ENCODE data around the gene ATP1A2. TPM values are rescaled to one million over a fixed set of nuclear protein-coding genes. Genes with fewer than 3 reads are reported as not detected.

Gene ATP1A2
- total RNA-seq, 1 donor = not detected

DNA sequence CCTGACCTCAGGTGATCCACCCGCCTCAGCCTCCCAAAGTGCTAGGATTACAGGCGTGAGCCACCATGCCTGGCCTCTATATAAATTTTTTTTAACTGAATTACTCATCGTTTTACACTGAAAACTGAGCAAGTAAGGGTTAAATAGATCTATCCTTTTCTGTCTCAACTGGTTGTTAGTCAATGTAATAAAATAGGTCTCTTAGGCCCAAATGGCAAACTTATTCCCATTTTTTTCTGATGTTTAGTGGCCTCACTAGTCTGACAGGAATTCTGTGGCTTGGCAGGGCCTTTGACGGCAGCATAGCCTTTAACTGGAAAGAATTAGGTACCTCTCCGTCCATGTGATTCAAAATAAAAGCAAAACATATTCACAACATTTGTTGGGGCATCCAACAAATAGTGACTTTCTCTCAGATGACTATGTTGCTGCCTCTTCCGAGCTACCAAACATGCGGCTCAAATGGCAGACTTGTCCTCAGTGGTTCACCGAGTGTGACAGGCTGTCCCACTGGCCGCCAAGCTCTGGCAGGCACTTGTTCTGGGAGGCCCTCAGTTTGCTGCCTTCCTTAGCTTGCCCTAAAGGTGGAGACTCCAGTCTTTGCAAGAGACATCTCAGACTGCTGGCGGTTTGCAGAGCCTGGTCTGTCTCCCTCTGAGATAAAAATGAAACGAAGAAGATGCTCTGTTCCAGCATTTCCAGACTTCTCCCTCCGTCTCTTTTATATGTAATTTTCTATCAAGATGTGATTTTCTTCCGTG, 53.2 kb downstream of the ATP1A2 start:
- DNase-seq (ENCODE audit: low read depth in 2 of 3, low spot score in 2 of 3) = no peak

DNA sequence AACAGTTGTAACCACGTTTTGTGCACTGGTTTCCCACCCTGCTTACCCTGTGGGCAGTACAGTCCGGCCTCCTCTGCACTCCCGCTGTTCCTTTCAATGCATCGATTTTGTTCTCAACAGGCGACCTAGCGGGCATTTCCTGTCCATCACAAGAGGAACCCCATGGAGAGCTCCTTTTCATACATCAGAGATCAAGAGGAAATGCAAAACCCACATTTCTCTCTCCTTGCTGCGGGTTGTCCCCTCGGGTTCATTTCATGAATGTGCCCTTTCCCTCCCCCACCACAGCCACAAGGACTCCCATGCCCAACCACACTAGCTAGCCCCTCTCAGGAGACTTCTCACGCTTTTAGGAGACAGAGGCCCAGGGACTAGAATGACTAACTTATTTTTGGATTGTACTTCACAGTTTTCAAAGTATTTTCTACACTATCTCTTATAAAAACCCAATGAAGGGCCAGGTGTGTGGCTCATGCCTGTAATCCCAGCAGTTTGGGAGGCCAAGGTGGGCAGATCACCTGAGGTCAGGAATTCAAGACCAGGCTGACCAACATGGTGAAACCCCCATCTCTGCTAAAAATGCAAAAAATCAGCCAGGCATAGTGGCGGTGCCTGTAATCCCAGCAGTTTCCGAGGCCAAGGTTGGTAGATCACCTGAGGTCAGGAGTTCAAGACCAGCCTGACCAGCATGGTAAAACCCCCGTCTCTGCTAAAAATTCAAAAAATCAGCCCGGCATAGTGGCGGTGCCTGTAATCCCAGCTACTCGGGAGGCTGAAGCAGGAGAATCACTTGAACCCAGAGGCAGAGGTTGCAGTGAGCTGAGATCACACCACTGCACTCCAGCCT, 54.2 kb downstream of the ATP1A2 start:
- DNase-seq (ENCODE audit: low read depth in 2 of 3, low spot score in 2 of 3) = peak in 1 of 3 donors; percentile 66

- no peak for DNase-seq (ENCODE audit: low read depth in 2 of 3, low spot score in 2 of 3)
These were observed 55.8 kb downstream of the ATP1A2 start for GRCh38 chr1:160171354-160171753.

DNA sequence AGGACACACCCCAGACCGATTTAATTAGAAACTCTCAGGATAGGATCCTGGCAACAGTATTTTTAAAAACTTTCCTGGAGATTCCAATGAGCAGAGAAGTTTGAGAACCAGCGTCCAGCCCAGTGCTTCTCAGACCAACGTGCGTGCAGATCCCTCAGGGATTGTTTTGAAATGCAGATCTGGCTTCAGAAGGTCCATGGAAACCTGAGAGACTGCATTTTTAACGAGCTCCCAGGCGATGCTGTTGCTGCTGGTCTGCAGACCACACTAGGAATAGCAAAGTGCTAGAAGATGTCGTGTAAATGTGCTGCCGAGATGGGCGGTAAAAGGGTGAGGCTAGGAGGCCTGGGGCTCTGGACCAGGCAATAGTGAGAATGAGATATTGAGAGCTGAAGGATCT, 56.4 kb downstream of the ATP1A2 start:
- DNase-seq (ENCODE audit: low read depth in 2 of 3, low spot score in 2 of 3) = no peak

DNA sequence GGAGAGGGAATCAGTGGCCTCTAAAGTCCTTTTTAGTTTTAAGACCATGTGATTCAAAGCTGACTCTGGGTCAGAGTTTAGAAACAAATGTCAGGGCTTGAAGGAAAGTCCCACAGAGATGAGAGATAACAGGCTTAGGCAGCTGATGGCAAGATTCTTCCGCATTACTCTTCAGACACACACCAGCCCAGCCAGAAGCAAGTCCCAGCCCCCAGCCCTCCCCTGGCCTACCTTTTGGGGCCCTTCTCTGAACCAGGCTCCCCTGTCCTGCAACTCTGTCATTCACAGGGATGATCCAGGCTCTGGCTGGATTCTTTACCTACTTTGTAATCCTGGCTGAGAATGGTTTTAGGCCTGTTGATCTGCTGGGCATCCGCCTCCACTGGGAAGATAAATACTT, 61.7 kb downstream of the ATP1A2 start:
- DNase-seq (ENCODE audit: low read depth in 2 of 3, low spot score in 2 of 3) = no peak

GRCh38 chr1:160177667-160178066, 62.1 kb downstream of the ATP1A2 start:
- DNase-seq (ENCODE audit: low read depth in 2 of 3, low spot score in 2 of 3) = no peak

GRCh38 chr1:160178731-160179130, 63.2 kb downstream of the ATP1A2 start:
- DNase-seq (ENCODE audit: low read depth in 2 of 3, low spot score in 2 of 3) = no peak

- DNase-seq (ENCODE audit: low read depth in 2 of 3, low spot score in 2 of 3) = no peak
These were observed 63.8 kb downstream of the ATP1A2 start for GRCh38 chr1:160179336-160179735.

GRCh38 chr1:160186246-160186645, 70.7 kb downstream of the ATP1A2 start:
- DNase-seq (ENCODE audit: low read depth in 2 of 3, low spot score in 2 of 3) = no peak

GRCh38 chr1:160186729-160187128, 71.2 kb downstream of the ATP1A2 start:
- DNase-seq (ENCODE audit: low read depth in 2 of 3, low spot score in 2 of 3) = no peak

DNA sequence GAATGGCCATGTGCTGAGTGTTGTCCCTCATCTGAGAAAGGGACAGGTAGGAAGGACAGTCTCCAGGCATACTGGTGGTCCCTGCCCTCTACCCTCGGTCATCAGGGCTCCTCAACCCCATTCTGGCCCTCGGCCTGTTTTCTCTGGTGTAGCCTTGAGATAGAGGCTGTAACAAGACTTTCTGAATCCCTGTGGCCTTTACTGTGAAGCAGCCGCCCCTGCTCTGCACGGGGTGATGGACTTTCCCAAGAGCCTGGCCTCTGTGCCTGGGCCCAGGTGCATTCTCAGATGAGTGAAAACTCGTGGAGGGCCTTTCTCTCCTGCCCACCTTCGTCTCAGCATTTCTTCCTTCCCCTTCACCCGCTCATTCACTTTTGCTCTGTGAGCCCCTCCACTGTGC, 71.8 kb downstream of the ATP1A2 start:
- DNase-seq (ENCODE audit: low read depth in 2 of 3, low spot score in 2 of 3) = no peak

DNA sequence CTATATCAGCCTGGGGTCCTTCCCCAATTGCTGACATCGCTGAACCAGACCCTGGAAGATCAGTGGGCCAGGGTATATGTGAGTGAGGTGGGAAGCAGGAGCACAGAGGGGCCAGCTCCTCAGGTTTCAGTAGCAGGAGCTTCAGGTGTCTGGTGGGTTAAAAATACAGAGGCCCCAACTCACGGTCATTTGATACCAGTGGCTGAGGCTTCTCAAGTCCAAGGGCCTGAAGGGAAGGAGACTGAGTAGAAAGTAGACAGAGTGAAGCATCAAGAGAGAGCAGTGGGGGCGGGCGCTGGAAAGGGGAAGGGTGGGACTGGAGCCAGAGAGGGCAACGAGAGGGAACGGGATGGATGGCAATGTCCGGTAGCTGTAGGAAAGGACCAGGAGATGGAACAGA, 72.8 kb downstream of the ATP1A2 start:
- no peak for DNase-seq (ENCODE audit: low read depth in 2 of 3, low spot score in 2 of 3)

DNA sequence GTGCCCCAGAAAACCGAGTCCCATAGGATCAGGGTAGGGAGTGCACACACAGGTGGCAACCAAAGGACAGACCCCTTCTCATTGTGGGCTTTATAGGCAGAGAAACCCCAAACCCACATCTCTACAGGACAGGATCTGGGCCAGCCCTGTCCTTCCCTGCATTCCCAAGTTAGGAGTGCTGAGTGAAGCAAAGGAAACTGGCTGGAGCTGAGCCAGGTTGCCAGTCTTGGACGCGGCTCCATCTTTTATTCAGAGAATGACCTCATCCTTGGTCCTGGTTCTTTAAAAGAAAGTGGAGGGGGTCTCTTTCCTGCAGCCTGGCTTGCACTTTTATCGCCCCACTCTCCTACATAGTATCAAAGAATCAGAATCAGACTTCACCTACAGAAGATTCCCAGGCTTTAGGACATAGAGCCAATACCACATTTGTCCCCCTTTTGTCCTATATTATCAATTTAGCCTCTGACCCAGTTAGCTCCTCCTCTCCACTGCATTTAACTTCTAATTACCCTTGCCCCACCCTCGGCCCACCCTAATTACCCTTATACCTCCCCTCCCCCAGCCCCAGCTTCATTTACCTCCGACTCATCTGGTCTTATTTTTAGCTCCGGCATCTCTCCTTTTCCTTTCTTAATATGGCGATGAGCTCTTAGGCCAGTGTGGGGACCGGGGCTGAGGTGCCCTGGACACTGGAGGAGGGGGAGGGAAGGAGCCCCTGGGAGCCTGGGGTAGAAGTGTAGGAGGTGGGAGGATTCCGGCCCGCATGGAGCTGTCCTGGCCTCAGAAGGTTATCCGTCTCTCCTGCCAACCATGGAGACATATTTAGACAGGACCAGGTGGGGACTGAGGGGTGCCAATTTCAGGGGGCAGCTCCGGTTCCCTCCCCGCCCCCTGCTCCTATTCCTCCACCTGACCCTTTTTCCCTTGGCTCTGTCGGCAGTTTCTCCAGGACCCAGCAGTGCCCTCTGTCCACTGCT, 74.4 kb downstream of the ATP1A2 start, which contains the start of gene CASQ1:
TSS of gene CASQ1 (plus strand) at position 927 of the 977 bp plus-strand sequence. CDS start 177 bp downstream, outside the sequence.
- DNase-seq (ENCODE audit: low read depth in 2 of 3, low spot score in 2 of 3) = no peak

DNA sequence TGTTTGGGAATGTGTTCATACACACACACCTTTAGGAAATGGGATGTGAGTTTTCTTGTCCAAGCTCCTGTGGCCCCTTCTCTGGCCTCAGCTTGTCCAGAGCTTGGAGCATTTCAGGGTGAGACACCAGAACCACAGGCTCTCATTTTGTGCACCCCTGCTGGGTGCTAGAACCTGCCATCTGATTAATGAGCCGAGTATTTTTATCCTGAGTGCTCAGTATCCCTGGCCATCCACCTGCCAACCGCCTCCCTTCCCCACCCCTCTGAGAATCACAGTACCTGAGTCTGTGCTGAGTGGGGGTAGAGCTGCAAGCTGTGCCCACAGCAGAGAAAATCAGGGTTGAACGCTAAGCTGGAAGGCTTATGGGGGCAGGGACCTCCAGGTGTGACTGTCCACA, 76.2 kb downstream of the ATP1A2 start:
- no peak for DNase-seq (ENCODE audit: low read depth in 2 of 3, low spot score in 2 of 3)

GRCh38 chr1:160192234-160192633, 76.7 kb downstream of the ATP1A2 start:
- no peak for DNase-seq (ENCODE audit: low read depth in 2 of 3, low spot score in 2 of 3)

Other genes starting within 250 kb of the ATP1A2 start
- 0.81 TPM for gene CFAP45, start 215.6 kb upstream of the ATP1A2 start, total RNA-seq
- gene TAGLN2, start 190.3 kb upstream of the ATP1A2 start, total RNA-seq = 935 TPM
- gene IGSF9, start 170.1 kb upstream of the ATP1A2 start, total RNA-seq = 0.54 TPM
- under 0.01 TPM for gene SLAMF9, start 161.5 kb upstream of the ATP1A2 start, total RNA-seq
- 6.5 TPM for gene PIGM, start 83.8 kb upstream of the ATP1A2 start, total RNA-seq
- gene KCNJ10, start 45.6 kb upstream of the ATP1A2 start, total RNA-seq = under 0.01 TPM
- gene KCNJ9, start 34.2 kb upstream of the ATP1A2 start, total RNA-seq = not detected
- gene IGSF8, start 17.1 kb upstream of the ATP1A2 start, total RNA-seq = 52.0 TPM
- gene ATP1A4, start 35.8 kb downstream of the ATP1A2 start, total RNA-seq = under 0.01 TPM
- gene CASQ1, start 74.8 kb downstream of the ATP1A2 start, total RNA-seq = not detected
- 23.7 TPM for gene PEA15, start 89.6 kb downstream of the ATP1A2 start, total RNA-seq
- gene DCAF8, start 146.8 kb downstream of the ATP1A2 start, total RNA-seq = 98.8 TPM
- gene PEX19, start 169.4 kb downstream of the ATP1A2 start, total RNA-seq = 16.4 TPM
- gene COPA, start 227.5 kb downstream of the ATP1A2 start, total RNA-seq = 93.2 TPM
- 77.3 TPM for gene NCSTN, start 227.6 kb downstream of the ATP1A2 start, total RNA-seq

Measured in hematopoietic multipotent progenitor cell (in vitro differentiated cells).